CD4-positive, alpha-beta T cell treated with Interferon alpha-2 for 1 hour (primary cell): ENCODE results near the gene CARF.
A peak's percentile ranks its signal among the peaks of the same experiment; 100 is the strongest.
"Not testable (repeated sequence)": the region's sequence is repeated elsewhere in the genome, so short reads cannot be mapped to it uniquely, and the experiment has no call there.

Source experiments
- DNase-seq, 2 donors: peaks; one replicate each; pipeline ENCODE4 v3.0.0-alpha.2; 2020 to 2022

CARF gene

DNA sequence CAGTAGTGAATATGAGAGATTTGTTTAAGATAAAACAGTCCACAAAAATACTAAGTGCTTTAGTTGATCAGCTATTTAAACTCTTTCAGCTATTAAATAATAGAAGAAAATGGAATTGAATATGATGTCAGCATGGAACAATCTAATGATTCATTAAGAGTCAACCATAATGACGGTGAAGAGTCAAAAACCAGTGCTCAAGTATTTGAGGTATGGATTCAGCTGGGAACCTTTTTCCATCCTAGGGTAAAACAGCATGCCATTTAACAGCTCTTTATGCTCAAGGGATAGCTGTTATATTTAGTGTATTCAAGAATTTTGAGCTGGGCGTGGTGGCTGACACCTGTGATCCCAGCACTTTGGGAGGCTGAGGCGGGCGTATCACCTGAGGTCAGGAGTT lies 29.7 kb downstream of the CARF start:
- DNase-seq: no peak

DNA sequence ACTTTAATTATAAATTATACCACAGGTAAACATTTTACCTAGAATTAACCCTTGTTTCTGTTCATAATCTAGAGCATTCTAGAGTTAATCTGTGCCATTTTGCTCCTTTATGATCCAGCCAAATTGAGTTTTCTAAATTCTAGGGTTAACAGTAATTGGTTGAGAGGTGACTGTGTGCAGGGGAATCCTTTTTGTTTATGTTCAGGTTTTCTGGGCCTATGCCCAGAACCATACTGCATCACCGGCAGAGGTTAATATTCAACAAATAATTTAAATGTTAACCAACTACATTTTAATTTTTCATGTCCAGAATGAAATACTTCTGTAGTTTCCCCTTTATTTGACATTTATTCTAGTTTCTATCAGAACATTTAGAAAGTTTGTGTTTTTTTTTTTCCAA lies 32.3 kb downstream of the CARF start:
- no peak for DNase-seq

DNA sequence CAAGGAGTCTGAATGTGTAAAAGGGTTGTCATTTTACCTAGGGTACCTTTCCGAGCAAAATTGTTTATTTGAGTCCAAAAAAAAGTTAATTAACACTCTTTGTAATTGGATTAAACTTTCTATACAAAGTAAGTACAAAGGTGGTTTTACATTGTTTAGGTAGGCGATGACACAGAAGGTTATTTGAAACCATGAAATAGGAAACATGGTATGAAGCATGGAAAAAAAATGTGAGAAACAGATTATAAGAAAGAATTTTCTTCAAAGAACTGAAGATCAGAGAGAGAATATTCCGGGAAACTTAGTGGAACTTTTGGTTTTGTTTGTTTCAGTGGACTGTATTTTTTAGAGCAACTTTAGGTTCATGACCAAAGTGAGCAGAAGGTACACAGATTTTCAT lies 32.7 kb downstream of the CARF start:
- no peak for DNase-seq

DNA sequence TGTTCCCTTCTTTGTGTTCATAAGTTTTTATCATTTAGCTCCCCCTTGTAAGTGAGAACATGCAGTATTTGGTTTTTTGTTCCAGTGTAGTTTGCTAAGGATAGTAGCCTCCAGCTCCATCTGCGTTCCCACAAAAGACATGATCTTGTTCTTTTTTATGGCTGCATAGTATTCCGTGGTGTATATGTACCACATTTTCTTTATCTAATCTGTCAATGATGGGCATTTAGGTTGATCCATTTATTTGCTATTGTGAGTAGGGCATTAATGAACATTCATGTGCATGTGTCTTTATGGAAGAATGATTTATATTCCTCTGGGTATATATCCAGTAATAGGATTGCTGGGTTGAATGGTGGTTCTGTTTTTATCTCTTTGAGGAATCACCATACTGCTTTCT lies 33.4 kb downstream of the CARF start:
- DNase-seq: no peak

DNA sequence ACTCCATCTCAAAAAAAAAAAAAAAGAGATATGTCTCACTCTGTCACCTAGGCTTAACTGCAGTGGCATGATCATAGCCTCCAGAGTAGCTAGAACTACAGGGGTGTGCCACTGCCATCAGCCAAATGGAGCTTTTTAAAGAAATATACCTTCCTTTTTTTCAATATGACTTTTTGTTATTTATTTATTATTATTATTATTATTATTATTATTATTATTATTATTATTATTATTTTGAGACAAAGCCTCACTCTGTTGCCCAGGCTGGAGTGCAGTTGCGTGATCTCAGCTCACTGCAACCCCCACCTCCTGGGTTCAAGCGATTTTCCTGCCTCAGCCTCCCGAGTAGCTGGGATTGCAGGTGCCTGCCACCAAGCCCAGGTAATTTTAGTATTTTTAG lies 37.3 kb downstream of the CARF start:
- not testable (repeated sequence) for DNase-seq

DNA sequence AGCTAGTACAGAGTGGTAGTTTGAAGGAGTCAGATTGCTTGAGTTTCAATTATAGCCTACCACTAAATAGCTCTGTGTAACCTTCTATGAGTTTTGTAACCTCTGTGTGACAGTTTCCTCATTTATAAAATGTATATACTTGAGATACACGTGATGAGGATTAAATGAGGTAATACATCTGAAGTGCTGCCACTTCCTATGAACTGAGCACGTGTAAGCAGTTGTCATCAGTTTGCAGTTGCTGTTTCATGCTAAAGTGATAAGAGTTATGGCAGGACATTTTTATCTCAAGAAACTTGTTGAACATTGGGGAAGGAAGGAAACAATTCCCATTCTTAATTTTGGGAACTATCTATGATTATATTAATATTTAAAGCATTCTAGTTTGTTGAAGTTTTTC lies 38.5 kb downstream of the CARF start:
- peak in 1 of 2 donors; percentile 4 for DNase-seq

DNA sequence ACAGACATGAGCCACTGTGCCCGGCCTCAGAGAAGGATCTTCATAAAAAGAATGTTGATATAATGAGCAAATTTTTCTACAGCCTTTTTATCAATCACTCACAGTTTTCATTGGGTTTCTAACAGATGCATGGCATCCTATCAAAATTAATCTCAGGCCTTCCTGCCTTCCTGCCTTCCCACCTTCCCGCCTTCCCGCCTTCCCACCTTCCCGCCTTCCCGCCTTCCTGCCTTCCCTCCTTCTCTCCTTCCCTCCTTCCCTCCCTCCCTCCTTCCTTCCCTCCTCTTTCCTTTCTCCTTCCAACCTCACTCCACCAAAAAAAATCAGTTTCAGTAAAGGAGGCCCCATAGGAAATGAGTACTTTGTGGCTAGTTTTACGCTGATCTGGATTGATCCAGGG lies 48.4 kb downstream of the CARF start:
- no peak for DNase-seq

DNA sequence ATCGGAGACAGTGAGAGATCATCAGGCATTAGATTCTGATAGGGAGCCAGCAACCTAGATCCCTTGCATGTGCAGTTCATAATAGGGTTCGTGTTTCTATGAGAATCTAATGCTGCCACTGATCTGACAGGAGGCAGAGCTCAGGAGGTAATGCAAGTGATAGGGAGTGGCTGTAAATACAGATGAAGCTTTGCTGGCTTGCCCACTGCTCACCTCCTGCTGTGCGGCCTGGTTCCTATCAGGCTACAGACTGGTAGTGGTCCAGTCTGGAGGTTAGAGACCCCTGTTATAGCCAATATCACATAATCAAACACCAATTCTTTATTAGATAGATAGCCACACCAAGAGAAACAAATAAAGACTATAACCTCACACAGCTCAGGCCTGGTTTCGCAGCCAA lies 51.6 kb downstream of the CARF start:
- DNase-seq: no peak

DNA sequence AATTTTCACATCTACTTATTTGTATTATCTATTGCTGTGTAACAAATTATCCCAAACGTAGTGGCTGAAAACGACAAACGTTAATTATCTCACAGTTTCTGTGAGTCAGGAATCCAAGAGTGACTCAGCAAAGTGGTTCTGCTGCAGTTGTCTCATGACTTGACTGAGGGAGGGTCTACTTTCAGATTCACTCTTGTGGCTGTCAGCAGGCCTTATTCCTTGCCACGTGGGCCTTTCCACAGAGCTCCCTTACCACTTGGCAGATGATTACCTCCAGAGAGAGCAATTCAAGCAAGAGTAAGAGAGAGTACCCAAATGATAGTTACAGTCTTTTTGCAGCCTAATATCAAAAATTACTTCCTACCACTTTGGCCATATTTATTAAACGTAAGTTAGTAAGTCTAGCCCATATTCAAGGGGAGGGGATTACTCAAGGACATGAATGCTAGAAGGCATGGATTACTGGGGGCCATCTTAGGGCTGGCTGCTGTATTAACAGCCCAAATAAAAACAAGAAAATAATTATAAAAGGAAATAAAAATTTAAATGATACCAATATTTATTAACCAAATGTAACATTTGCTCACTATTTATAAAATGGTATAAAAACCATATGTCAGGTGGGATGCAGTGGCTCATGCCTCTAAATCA lies 53.9 kb downstream of the CARF start:
- peak in 1 of 2 donors; percentile 3 for DNase-seq

DNA sequence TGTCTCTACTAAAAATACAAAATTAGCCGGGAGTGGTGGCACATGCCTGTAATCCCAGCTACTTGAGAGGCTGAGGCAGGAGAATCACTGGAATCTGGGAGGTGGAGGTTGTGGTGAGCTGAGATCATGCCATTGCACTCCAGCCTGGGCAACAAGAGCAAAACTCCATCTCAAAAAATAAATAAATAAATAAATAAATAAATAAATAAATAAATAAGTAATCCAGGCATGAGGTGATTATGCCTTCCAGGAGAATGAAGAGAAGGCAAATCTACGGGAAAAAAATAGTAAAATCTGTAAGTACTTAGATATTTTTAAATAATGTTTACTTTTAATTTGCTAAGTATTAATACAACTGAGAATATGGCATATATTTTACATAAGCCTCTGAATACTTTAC lies 57.3 kb downstream of the CARF start:
- DNase-seq: not testable (repeated sequence)

DNA sequence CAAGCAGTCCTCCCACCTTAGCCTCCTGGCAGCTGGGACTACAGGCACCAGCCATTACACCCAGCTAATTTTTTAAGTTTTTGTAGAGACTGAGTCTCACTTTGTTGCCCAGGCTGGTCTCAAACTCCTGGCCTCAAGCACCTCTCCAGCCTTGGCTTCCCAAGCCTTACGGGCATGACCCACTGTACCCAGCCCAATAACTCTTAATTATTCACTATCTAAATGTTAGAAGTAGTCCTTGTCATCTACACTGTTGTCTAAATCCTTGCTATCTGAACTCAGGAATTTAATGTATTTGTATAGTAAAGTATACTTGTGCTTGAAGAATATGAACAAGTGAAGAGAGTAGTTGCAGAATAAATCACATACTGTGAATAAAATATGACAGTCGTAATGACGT lies 64.7 kb downstream of the CARF start:
- no peak for DNase-seq

DNA sequence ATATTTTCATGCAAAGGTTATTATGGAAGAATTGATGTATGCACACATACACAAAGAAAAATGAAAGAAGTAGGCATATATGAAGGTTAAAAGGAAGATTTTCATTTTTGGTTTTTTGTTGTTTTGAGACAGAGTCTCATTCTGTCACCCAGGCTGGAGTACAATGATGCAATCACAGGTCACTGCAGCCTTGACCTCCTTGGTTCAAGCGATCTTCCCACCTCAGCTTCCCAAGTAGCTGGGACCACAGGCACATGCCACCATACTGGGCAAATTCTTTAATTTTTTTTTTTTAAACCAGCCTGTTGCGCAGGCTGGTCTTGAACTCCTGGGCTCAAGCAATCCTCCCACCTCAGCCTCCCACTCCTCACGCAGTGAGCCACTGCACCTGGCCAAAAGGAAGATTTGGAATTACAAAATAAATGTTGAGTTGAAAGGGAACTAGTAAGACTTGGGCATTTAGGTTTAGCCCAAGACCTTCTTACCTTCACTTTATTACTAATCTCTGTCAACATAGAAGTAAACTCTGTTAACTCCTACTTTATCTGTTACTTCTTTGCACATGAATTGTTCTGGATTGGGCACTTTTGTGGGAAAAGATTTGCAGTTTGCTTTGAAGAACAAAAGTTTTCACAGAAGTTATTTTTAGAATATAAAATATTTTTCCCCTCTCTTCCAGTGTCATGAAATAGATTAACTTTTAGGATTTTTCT lies 70.9 kb downstream of the CARF start:
- DNase-seq: no peak

DNA sequence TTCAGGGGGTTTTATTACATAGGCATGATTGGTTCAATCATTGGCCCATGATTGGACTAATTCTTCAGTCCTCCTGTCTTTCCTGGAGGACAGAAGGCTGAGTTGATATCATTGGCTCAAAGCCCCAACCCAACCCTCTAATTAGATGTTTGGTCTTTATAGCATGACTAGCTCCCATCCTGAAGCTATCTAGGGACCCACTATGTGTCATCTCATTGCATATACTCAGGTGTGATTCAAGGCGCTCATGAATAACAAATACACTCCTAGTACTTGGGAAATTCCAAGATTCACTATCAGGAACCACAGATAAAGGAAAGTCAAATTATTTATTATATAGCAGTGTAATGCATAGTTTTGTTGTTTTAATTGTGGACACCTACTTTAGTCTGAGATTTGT lies 77.7 kb downstream of the CARF start:
- DNase-seq: no peak

DNA sequence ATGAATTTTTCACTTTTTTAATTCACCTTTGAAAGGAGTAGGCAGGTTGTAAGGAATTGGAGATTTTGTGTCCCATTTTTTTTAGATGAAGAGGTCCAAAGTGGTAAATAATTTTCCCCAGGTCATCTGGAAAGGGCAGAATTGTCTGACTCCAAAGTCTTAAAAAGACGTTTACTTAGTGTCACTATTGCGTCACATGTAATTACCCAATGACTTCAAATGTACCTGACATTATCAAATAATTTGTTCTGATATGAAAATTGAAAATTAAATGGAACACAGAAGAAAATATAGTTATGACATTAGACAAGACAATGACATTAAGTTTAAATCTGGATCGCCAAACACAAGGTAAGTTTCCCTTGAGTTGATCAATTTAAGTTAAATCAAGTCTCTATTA lies 78.4 kb downstream of the CARF start:
- DNase-seq: no peak

DNA sequence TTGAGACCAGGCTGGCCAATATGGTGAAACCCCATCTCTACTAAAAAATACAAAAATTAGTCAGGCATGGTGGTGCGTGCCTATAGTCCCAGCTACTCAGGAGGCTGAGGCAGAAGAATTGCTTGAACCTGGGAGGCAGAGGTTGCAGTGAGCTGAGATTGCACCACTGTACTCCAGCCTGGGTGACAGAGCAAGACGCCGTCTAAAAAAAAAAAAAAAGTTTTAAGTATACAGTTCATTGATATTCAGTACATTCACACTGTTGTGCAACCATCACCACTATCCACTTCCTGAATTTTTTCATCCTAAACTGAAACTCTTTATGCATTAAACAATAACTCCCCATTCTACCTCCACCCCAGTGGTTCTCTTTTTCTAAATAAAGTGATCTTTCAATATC lies 85.0 kb downstream of the CARF start:
- DNase-seq: peak; percentile 10 to 18

DNA sequence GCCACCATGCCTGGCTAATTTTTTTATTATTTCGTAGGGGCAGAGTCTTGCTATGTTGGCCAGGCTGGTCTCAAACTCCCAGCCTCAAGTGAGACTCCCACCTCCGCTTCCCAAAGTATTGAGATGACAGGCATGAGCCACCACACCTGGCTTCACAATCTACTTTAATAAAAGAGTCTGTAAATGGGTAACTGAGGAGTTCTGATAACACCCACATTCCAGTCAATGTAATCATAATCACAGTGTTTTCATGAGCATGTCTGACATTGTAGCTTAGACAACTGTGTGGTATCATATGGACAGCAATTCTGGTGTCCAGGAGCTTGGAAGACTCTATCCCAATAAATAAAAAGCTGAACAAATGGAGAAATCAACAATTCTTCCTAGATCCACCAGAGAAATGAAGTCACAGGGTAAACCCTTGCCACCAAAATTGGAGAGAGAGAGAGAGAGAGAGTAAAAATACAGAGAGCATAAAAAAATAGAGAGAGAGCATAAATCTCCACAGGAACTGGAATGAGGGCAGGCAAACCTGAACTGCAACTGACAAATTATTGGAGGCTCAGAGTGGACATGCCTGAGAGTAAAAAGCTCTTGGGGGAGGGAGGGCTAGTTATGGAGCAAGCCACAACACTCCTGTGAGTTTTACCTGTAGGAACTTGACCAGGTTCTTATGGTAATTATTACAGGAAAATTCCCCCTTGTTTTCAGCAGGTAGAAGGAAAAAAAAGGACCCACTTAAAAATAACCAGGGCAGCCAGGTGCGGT lies 90.2 kb downstream of the CARF start:
- DNase-seq: no peak

DNA sequence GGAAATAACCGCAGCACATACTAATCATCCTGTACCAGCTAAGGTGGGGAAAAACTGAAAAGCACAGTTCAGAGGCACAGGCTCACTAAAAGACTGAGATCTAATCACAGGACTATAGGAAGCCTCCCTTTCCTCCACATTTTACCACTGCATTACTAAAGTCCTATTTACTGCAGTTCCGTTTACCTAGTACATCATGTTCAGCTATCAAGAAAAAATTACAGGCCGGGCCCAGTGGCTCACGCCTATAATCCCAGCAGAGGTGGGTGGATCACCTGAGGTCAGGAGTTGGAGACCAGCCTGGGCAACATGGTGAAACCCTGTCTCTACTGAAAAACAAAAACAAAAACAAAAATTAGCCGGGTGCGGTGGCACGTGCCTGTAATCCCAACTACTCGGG lies 91.6 kb downstream of the CARF start:
- DNase-seq: no peak

DNA sequence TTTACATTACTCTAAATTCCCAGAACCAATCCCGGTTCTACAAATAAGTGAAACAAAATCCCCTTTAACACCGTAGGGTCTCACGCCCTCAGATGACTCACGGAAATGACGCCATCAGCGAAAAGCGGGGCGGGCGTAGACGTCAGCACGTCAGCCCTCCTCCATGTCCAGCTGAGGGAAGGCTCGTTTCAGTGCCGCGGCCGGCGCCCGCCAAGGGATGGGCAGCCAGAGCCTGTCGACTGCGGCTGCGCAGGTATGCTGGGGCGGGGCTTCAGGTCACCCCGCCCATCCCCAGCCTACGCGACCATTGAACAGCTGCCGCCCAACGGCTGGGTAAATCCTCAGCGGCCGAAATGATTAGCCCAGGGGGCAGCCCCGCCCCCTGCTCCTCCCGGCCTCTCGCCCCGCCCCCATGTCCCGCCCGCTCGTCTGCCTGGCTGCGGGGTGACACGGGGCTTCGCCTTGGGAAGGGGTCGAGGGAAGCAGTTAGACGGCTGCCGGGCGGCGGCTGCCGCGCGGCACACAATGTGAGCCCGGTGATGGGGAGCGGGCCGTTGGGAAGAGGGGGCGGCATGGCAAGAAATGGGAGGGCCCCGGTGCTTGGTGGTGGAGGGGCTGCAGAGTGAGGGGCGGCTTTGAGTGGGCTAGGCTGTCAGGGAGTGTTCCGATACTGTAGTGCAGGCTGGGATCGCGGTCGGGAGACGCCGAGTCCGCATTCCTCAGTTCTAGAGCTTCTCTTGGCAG lies 102.6 kb downstream of the CARF start, which contains the start of gene NBEAL1:
NBEAL1 (plus strand) TSS at position 420 of the 744 bp plus-strand sequence. CDS start 1,510 bp downstream, outside the sequence.
- DNase-seq: peak; percentile 99

DNA sequence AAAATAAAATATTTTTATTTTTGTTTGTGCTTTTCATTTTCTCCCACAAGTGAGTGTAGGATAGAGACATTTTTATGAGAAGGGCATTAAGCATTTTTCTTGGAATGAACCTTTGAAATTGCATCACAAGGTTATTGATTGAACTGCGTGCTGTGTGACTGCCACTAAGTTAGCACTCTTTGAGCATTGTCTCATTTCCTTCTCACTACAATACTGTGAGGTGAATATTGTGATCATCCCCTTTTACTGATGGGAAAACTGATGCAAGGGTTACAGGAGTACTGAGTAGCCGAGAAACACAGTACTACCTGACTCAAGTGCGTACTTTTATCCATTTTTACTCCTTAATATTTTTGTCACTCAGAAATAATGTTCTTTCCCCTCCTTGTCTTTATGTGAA lies 104.6 kb downstream of the CARF start:
- DNase-seq: no peak

DNA sequence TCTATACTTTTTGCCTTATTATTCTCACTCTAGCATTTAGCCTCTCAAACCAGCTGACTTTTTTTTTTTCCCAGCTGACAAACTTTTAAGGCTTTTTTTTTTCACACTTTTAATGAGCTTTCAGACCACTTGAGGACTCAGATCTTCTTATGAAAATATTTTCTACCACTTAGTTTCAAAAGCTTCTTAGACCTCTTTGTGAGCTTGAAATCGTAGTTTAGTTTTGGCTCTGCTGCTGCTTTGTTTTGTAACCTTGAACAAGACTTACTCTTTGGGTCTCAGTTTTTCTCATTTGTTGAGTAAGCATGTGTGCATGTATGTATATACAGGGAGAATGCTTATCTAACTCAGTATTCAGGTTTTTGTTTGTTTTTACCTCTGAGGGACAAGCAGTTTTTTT lies 106.1 kb downstream of the CARF start:
- no peak for DNase-seq

DNA sequence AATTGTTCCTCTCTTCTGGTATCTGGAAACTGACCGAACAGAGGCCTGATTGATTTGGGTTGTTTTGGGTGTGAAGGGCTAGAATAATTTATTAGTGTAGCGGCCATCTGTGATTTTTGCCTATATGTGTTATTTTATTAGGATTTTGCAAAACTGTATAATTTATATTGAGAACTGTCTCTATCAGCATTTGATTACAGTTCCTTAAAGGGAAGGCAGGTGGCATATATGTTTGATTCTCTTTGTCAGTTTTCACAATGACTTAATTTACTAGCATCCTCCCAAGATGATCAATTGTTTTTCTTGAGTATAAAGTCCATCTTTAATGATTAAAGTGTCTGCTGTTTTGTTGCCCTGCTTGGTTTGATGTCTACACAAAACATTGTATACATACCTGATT lies 107.1 kb downstream of the CARF start:
- no peak for DNase-seq

DNA sequence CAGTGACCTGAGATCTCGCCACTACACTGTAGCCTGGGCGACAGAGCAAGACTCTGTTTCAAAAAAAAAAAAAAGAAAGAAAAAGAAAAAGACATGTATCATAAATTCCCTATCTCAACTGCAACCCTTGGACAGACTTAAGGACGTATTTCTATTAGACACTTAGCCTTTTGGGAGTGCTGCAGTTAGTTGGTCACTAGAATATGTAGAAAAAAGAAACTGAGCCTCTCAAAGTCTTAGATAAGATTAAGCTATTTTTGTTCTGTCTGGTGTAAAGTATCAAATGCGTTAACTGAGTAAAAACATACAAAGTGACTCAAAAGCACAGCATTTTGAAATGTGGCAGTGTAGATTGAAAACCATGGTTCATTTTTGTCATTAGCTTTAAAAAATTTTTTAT lies 109.9 kb downstream of the CARF start:
- no peak for DNase-seq

DNA sequence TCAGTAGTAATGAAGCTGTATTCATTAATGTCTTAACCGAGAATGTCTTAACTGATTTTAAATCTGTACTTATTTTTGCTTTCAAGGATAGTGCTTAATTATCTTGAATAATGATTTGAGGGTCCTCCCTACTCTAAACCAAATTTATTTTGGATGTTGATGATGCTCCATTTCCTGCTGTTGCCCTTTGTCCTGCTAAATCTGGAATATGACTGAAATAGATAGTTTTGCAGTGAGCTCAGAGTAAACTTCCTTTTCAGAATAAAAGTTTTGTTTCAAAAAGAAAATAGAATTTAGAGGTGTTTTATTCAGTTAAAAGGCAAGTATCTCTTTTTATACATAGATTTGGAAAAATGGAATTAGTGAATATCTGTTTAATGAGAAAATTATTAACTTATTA lies 110.7 kb downstream of the CARF start:
- DNase-seq: no peak
